Measurements from ENCODE around the gene DBH.
A peak's percentile ranks its signal among the peaks of the same experiment; 100 is the strongest.

Gene DBH

DNA sequence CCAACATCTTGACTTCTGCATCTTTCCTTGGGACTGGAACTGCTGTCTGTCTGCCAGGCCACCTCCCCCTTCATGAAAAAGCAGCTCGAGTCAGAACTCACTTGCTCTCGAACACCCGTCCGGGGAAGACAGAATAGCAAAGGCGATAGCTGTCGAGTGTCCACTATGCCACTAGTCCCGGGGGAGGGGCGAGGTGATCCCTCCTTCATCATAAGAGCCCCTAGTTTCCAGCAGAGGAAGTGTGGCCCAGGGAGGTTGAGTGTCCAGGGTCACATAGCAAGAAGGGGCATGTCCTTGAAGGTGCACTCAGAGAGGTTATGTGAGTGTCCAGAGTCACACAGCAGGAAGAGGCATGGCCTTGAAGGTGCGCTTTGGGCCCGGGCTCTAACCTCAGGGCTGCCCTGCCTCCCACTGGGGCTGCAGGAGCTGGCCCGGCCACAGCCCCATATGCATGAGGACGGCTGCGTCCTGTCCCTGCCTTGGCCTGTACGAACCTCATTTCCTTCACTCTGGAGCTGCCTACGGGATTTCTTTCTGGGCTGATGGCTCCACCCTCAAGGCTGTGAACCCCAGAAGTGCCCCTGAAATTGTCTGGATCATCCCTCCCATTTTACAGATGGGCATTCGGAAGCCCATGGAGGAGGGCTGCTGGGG is 6.7 kb downstream of the DBH start:
- no peak for DNase-seq (ENCODE audit: low read depth, low spot score)

GRCh38 chr9:133643362-133643755 is 7.2 kb downstream of the DBH start:
- no peak for DNase-seq (ENCODE audit: low read depth, low spot score)

GRCh38 chr9:133643978-133644760 is 8.0 kb downstream of the DBH start:
- no peak for DNase-seq (ENCODE audit: low read depth, low spot score)

- DNase-seq (ENCODE audit: low read depth, low spot score): no peak
These were observed 9.0 kb downstream of the DBH start for GRCh38 chr9:133645021-133645765.

DNA sequence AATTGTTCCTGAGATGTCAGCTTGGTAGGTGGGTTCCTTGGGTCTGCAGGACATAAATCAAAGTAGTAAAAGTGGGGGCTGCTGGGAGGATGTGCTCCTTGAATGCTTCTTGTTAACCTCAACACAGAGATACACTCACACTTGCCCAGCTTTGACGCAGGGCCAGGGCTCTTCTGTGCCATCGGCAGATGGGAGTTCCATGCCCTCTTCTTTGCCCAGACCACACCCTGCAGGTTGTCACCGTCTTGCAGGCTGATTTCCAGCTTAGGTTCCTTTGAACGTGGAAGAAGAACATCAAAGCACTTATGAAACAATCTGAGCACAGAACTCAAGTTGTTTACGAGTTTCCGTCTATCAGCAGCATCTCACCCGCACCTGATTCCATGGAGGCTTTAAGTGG is 11.0 kb downstream of the DBH start:
- no peak for DNase-seq (ENCODE audit: low read depth, low spot score)

DNA sequence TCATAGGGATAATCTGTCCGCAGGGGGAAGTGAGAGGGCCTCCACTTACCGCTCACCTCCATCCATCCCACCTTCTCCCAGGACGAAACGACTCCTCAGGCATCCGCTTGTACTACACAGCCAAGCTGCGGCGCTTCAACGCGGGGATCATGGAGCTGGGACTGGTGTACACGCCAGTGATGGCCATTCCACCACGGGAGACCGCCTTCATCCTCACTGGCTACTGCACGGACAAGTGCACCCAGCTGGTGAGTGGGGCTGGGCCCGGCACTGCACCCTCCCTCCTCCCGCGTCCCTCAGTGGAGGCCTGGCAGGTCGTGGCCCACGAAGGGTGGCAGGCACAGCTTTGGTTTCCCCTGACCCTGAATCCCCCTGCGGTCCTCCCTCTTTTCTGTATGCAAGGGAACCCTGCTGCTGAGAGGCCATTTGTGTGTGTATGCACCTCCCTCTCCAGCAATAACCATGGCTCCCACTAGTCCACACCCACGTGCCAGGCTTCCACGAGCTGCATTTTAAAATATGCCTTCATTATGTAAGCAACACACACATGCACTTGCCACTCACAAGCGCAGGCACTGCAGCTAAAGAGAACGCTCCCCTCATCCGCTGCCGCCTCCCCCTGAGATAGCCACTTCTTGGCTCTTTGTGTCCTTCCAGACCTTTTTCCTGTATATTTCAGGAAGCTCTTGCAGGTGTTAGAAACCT is 11.8 kb downstream of the DBH start:
- no peak for DNase-seq (ENCODE audit: low read depth, low spot score)

DNA sequence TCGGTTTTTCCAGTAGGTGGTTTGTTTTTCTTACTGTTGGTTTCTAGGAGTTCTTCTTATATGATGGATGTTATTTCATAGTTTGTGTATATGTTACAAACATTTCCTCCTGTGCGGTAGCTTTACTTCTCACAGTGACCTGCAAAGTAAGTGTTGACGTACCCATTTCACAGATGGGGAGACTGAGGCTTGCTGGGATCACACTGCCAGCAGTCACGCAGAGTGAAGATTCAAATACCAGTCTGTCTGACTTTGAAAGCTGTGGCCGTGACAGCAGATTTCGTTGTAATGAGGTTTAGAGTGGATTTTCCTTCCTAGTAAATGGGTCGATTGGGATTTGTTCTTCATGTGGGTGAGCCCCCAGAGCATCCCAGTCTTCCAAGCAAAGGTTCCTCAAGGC is 13.0 kb downstream of the DBH start:
- no peak for DNase-seq (ENCODE audit: low read depth, low spot score)

DNA sequence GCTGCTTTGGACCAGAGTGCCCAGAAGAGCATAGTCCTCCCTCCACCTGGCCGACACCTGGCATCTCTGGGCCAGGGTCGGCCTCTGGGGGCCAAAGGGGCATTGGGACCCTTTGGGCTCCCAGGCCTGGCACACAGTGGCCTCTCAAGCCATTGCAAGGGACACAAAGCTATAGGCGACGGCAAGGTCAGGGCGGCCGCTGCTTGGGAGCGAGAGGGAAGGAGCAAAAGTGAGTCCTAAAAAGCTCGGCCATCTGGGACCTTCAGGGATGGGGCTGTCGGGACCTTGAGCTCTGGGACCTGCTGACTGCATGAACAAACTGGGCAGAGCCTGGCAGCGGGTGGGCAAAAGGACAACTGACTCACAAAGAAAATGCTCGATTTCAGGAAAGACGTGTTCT is 13.9 kb downstream of the DBH start:
- DNase-seq (ENCODE audit: low read depth, low spot score): no peak

- no peak for DNase-seq (ENCODE audit: low read depth, low spot score)
These were observed 17.5 kb downstream of the DBH start for GRCh38 chr9:133653638-133654037.

- DNase-seq (ENCODE audit: low read depth, low spot score): no peak
These were observed 18.8 kb downstream of the DBH start for GRCh38 chr9:133654736-133655657.

DNA sequence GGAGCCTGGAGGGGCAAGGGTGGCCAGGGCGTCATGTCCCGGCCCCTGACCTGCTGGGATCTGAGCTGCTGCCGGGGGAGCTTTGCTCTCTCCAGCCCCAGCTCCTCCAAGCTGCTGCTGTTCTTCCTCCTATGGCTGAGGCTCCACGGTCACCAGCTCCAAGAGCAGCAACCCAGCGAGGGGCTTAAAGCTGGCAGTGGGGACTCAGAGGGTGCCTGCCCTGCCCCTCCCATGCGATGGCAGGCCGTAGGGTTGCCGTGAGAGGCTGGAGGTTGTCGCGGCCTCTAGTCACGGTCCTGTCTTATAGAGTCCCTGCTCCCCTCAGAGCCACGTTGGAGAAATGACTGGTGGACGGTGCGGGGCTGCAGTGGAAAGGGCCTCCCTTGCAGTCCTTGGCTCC is 19.5 kb downstream of the DBH start:
- DNase-seq (ENCODE audit: low read depth, low spot score): no peak

GRCh38 chr9:133656211-133657119 is 20.3 kb downstream of the DBH start:
- DNase-seq (ENCODE audit: low read depth, low spot score): no peak

DNA sequence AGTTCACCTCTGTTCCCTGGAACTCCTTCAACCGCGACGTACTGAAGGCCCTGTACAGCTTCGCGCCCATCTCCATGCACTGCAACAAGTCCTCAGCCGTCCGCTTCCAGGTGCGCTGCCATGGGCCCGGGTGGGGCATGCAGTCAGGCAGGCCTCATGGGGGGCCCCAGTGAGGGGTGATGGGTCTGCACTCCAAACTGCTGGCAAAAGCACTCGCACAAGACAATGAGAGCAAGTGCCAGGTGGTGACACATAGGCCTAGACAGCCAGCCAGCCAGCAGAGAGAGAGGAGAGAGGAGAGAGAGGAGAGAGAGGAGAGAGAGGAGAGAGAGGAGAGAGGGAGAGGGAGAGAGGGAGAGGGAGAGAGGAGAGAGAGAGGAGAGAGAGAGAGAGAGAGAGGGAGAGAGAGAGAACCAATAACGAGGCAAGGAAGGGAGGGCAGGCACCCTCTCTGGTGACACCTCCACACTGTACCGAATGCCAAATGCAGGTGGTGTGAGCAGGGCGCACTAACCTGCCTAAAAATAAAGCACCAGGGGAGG is 21.0 kb downstream of the DBH start:
- peak; percentile 20 for DNase-seq (ENCODE audit: low read depth, low spot score)

GRCh38 chr9:133658442-133659431 is 22.6 kb downstream of the DBH start:
- DNase-seq (ENCODE audit: low read depth, low spot score): peak; percentile 49

GRCh38 chr9:133659516-133659915 is 23.4 kb downstream of the DBH start:
- no peak for DNase-seq (ENCODE audit: low read depth, low spot score)

- no peak for DNase-seq (ENCODE audit: low read depth, low spot score)
These were observed 25.8 kb downstream of the DBH start for GRCh38 chr9:133661846-133662540.

DNA sequence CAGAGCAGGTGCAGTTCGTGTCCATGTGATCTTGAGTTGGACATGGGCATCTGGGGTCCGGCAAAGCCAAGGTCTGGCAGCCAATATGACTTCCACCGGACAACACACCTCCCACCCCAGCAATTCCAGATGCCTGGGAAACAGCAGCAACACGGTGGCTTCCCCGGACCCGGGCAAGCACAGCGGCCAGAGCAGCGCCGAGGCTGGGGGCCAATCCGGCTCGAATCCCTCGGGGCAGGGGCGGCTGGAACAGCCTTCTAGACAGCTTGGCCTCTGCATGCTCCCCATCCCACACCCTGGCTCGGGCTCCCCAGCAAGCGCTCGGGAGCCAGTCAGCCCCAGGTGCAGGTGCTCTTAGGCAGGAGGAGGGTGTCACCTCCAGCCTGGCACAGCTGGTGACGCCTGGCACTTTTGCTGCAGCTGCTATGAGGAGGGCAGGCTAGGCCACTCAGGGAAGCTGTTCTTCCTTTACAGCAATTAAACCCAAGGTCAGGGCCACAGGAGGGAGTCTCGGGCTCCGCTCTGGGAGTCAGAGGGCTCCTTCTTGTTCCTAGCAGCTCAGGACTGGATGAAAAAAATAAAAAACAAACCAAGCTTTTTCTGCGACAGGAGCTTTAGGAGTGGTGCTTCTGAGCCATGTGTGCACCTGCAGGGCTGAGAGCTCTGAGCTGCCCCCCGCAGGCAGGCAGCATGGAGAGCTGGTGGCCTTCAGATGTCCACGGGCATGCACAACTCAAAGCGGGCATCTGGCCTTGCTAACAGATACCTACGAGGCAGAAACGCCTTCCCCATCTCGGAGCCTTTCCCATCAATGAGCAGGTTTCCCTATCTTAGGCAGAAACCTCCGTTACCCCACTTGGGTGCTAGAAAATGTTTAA is 28.2 kb downstream of the DBH start:
- DNase-seq (ENCODE audit: low read depth, low spot score): no peak

Measured in astrocyte of the hippocampus (primary cell).